GM13977 (cell line): ENCODE results near the gene DENND5B.

ENCODE experiments used
- DNase-seq: peaks from one replicate; pipeline ENCODE4 v3.0.0; 2012; ENCODE audit warnings: low spot score
- in situ Hi-C: fragments of 300-500 bp; cut with MboI; formaldehyde crosslinking; loops from one replicate; pipeline ENCODE4 v1.12.0; 2022; ENCODE audit warnings: low sequenced_read_pairs, low pct_unique_long_range_greater_than_20kb, mixed read lengths, inconsistent platforms; ENCODE audit not compliant: unreplicated experiment
- TF ChIP-seq, protein P1 (sequence below): IDR thresholded peaks from 2 replicates; pipeline ENCODE4 v1.5.1; 2012; ENCODE audit warnings: mild to moderate bottlenecking, control low read depth; ENCODE audit not compliant: insufficient read depth; ENCODE audit errors: extremely low read depth, missing control alignments

DENND5B gene

DNA sequence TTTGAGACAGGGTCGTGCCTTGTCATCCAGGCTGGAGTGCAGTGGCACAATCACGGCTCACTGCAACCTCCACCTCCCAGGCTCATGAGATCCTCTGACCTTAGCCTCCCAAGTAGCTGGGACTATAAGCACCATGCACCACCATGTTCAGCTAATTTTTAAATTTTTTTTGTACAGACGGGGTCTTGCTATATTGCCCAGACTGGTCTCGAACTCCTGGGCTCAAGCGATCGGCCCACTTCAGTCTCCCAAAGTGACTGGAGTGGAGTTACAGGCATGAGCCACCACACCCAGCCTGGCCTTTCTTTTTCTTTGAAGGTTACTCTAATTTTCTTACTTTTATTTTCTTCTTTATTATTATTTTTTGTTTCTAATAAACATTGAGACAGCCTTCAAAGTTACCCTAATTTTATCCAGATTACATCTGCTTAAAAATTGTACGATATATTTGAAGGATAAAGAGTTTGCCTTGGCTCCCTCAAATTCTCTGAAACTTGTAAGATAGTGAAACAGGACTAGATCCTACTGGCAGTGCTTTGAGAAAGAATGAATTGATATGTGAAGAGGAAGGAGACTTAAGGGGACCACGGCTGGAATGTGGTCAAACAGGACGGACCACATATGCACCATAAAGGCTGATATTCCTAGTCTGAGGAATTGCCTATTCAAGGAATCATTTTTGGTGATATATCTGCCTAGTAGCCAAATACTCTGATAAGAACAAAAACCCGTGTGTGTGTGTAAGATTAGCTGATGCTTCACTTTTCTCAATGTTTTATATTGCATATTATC, 250.9 kb downstream of the DENND5B start:
- no peak for DNase-seq
- in situ Hi-C loops, result no loop called here
- TF ChIP-seq, protein P1, sequence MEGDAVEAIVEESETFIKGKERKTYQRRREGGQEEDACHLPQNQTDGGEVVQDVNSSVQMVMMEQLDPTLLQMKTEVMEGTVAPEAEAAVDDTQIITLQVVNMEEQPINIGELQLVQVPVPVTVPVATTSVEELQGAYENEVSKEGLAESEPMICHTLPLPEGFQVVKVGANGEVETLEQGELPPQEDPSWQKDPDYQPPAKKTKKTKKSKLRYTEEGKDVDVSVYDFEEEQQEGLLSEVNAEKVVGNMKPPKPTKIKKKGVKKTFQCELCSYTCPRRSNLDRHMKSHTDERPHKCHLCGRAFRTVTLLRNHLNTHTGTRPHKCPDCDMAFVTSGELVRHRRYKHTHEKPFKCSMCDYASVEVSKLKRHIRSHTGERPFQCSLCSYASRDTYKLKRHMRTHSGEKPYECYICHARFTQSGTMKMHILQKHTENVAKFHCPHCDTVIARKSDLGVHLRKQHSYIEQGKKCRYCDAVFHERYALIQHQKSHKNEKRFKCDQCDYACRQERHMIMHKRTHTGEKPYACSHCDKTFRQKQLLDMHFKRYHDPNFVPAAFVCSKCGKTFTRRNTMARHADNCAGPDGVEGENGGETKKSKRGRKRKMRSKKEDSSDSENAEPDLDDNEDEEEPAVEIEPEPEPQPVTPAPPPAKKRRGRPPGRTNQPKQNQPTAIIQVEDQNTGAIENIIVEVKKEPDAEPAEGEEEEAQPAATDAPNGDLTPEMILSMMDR, result no peak

DNA sequence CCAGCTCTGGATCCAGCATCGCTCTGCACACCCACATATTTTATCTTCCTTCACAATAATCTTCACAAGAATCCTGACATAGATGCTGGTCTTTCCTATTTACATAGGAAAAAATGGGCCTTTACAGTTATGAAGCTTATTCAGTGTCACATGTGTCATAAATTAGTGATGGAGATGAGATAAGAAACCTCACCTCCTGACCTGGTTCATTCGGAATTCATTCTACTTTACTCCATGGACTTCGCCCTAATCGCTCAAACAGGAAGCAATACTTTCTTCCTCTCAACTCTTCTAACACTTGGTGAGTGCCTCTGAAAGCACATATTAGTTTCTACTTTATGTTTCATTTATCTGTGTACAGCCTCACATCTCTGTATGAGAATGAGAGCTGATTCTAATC, 253.0 kb downstream of the DENND5B start:
- no peak for DNase-seq
- in situ Hi-C loops, result no loop called here
- TF ChIP-seq, protein P1, result no peak
